Measurements from ENCODE around the gene WBP1L.
"Not testable (repeated sequence)": the region's sequence is repeated elsewhere in the genome, so short reads cannot be mapped to it uniquely, and the experiment has no call there.

The WBP1L gene

GRCh38 chr10:102743588-102744373, at the start of gene WBP1L:
Gene WBP1L (plus strand): TSS chr10:102743948. CDS start chr10:102744054, 106 bp downstream.
- no peaks in the 10 kb centered on the region; the same call in 1 of the 2 replicates for H3K9me2 ChIP-seq (replicated peaks; ENCODE audit: insufficient read depth, low read length)
- peak within 1 kb of the TSS; percentile 84 for H3K9ac ChIP-seq (ENCODE audit: low read length)
- peak within 1 kb of the TSS; percentile 51 for H3K27ac ChIP-seq (ENCODE audit: low read depth, low read length)
- H3K36me3 ChIP-seq (ENCODE audit: low read length), result no peaks in the 10 kb centered on the region
- peaks cover 6% of the 10 kb centered on the region; the same call in 1 of the 2 replicates for H3F3A ChIP-seq (ENCODE audit: insufficient read depth)
- peaks cover 42% of the 10 kb centered on the region for H3K79me2 ChIP-seq (ENCODE audit: insufficient read depth, low read length)
- H2AFZ ChIP-seq (ENCODE audit: low read depth, low read length, severe bottlenecking), result peak within 1 kb of the TSS; percentile 93
- peak within 1 kb of the TSS; percentile 77 for H3K4me3 ChIP-seq (ENCODE audit: insufficient read depth, low read length, poor library complexity, severe bottlenecking)
- H4K20me1 ChIP-seq (ENCODE audit: low read depth, low read length), result no peaks in the 10 kb centered on the region
- peak within 1 kb of the TSS; percentile 70 for H3K4me2 ChIP-seq (ENCODE audit: low read depth, low read length, poor library complexity, severe bottlenecking)
- no peaks in the 10 kb centered on the region for H3K27me3 ChIP-seq (ENCODE audit: low read length)
- H3K9me3 ChIP-seq (ENCODE audit: insufficient read depth, low read length), result no peaks in the 10 kb centered on the region
- TF ChIP-seq EZH2phosphoT487 (conservative IDR thresholded peaks at IDR 0.05; ENCODE audit: low read length), result no peak
- TF ChIP-seq CTCF (IDR thresholded peaks at IDR 0.05; ENCODE audit: insufficient read depth, low read length, poor library complexity, severe bottlenecking), result no peak

GRCh38 chr10:102695401-102695800, 48.3 kb upstream of the WBP1L start:
- not testable (repeated sequence) for H3K9ac ChIP-seq (ENCODE audit: low read length); H3K27ac ChIP-seq (ENCODE audit: low read depth, low read length); H3K79me2 ChIP-seq (ENCODE audit: insufficient read depth, low read length); H3K4me2 ChIP-seq (ENCODE audit: low read depth, low read length, poor library complexity, severe bottlenecking); H2AFZ ChIP-seq (ENCODE audit: low read depth, low read length, severe bottlenecking); H4K20me1 ChIP-seq (ENCODE audit: low read depth, low read length); H3F3A ChIP-seq (ENCODE audit: insufficient read depth); H3K9me3 ChIP-seq (ENCODE audit: insufficient read depth, low read length); H3K9me2 ChIP-seq (replicated peaks; ENCODE audit: insufficient read depth, low read length); H3K4me3 ChIP-seq (ENCODE audit: insufficient read depth, low read length, poor library complexity, severe bottlenecking); H3K36me3 ChIP-seq (ENCODE audit: low read length); H3K27me3 ChIP-seq (ENCODE audit: low read length)

GRCh38 chr10:102696736-102697135, 47.0 kb upstream of the WBP1L start:
- no peak overlapping the region for H3K4me3 ChIP-seq (ENCODE audit: insufficient read depth, low read length, poor library complexity, severe bottlenecking)
- H3K27ac ChIP-seq (ENCODE audit: low read depth, low read length), result no peak overlapping the region
- H2AFZ ChIP-seq (ENCODE audit: low read depth, low read length, severe bottlenecking), result no peak overlapping the region
- H3K9ac ChIP-seq (ENCODE audit: low read length), result no peak overlapping the region
- no peaks in the 10 kb centered on the region for H3K9me3 ChIP-seq (ENCODE audit: insufficient read depth, low read length)
- H3K4me2 ChIP-seq (ENCODE audit: low read depth, low read length, poor library complexity, severe bottlenecking), result no peak overlapping the region
- no peaks in the 10 kb centered on the region for H3K9me2 ChIP-seq (replicated peaks; ENCODE audit: insufficient read depth, low read length)
- TF ChIP-seq CTCF (IDR thresholded peaks at IDR 0.05; ENCODE audit: insufficient read depth, low read length, poor library complexity, severe bottlenecking) (no peak), EZH2phosphoT487 (conservative IDR thresholded peaks at IDR 0.05; ENCODE audit: low read length) (no peak)
- no peaks in the 10 kb centered on the region for H3K27me3 ChIP-seq (ENCODE audit: low read length)
- H4K20me1 ChIP-seq (ENCODE audit: low read depth, low read length), result no peaks in the 10 kb centered on the region
- no peaks in the 10 kb centered on the region for H3F3A ChIP-seq (ENCODE audit: insufficient read depth)
- H3K79me2 ChIP-seq (ENCODE audit: insufficient read depth, low read length), result no peaks in the 10 kb centered on the region
- H3K36me3 ChIP-seq (ENCODE audit: low read length), result no peaks in the 10 kb centered on the region

GRCh38 chr10:102698894-102699293, 44.9 kb upstream of the WBP1L start:
- no peaks in the 10 kb centered on the region for H3K36me3 ChIP-seq (ENCODE audit: low read length)
- H3K27me3 ChIP-seq (ENCODE audit: low read length), result no peaks in the 10 kb centered on the region

More at GRCh38 chr10:102698894-102699293, 44.9 kb upstream of the WBP1L start:
- Histone ChIP-seq H3F3A (ENCODE audit: insufficient read depth) (no peaks in the 10 kb centered on the region), H2AFZ (ENCODE audit: low read depth, low read length, severe bottlenecking) (no peak overlapping the region), H3K9me2 (replicated peaks; ENCODE audit: insufficient read depth, low read length) (no peaks in the 10 kb centered on the region), H3K79me2 (ENCODE audit: insufficient read depth, low read length) (no peaks in the 10 kb centered on the region), H3K4me2 (ENCODE audit: low read depth, low read length, poor library complexity, severe bottlenecking) (no peak overlapping the region), H4K20me1 (ENCODE audit: low read depth, low read length) (no peaks in the 10 kb centered on the region), H3K9me3 (ENCODE audit: insufficient read depth, low read length) (no peaks in the 10 kb centered on the region), H3K4me3 (ENCODE audit: insufficient read depth, low read length, poor library complexity, severe bottlenecking) (no peak overlapping the region), H3K9ac (ENCODE audit: low read length) (no peak overlapping the region), H3K27ac (ENCODE audit: low read depth, low read length) (no peak overlapping the region)
- TF ChIP-seq EZH2phosphoT487 (conservative IDR thresholded peaks at IDR 0.05; ENCODE audit: low read length) (no peak), CTCF (IDR thresholded peaks at IDR 0.05; ENCODE audit: insufficient read depth, low read length, poor library complexity, severe bottlenecking) (no peak)

Measured in SU-DHL-6 (cell line).